ENCODE results near the gene KRTAP10-7. TPM values are rescaled to one million over a fixed set of nuclear protein-coding genes. Genes with fewer than 3 reads are reported as not detected.

The KRTAP10-7 gene
- total and polyA plus RNA-seq, 2 experiments from 2014 or later, result not detected

DNA sequence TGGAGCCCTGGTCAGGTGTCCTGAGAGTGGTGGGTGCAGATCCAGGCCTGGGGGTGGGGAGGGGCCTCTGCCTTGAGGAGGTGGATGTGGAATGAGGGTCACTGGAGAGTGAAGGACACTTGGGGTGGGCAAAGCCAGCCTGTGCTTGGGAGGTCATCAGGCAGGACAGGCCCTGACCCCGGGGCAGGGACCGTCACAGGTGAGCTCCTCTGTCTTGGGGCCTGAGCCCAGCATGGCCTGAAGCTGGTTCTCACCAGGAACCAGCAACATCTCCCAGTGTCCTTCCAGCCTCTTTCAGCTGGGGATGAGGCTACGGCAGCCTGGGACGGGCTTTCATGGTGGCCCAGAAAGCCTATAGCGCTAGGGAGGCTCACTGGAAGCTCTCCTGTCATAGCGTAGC lies 48.3 kb upstream of the KRTAP10-7 start (continued):
- TF ChIP-seq, protein P1, sequence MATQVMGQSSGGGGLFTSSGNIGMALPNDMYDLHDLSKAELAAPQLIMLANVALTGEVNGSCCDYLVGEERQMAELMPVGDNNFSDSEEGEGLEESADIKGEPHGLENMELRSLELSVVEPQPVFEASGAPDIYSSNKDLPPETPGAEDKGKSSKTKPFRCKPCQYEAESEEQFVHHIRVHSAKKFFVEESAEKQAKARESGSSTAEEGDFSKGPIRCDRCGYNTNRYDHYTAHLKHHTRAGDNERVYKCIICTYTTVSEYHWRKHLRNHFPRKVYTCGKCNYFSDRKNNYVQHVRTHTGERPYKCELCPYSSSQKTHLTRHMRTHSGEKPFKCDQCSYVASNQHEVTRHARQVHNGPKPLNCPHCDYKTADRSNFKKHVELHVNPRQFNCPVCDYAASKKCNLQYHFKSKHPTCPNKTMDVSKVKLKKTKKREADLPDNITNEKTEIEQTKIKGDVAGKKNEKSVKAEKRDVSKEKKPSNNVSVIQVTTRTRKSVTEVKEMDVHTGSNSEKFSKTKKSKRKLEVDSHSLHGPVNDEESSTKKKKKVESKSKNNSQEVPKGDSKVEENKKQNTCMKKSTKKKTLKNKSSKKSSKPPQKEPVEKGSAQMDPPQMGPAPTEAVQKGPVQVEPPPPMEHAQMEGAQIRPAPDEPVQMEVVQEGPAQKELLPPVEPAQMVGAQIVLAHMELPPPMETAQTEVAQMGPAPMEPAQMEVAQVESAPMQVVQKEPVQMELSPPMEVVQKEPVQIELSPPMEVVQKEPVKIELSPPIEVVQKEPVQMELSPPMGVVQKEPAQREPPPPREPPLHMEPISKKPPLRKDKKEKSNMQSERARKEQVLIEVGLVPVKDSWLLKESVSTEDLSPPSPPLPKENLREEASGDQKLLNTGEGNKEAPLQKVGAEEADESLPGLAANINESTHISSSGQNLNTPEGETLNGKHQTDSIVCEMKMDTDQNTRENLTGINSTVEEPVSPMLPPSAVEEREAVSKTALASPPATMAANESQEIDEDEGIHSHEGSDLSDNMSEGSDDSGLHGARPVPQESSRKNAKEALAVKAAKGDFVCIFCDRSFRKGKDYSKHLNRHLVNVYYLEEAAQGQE (IDR thresholded peaks at IDR 0.05; ENCODE audit: unreplicated experiment), result no peak
- TF ChIP-seq, protein P2, sequence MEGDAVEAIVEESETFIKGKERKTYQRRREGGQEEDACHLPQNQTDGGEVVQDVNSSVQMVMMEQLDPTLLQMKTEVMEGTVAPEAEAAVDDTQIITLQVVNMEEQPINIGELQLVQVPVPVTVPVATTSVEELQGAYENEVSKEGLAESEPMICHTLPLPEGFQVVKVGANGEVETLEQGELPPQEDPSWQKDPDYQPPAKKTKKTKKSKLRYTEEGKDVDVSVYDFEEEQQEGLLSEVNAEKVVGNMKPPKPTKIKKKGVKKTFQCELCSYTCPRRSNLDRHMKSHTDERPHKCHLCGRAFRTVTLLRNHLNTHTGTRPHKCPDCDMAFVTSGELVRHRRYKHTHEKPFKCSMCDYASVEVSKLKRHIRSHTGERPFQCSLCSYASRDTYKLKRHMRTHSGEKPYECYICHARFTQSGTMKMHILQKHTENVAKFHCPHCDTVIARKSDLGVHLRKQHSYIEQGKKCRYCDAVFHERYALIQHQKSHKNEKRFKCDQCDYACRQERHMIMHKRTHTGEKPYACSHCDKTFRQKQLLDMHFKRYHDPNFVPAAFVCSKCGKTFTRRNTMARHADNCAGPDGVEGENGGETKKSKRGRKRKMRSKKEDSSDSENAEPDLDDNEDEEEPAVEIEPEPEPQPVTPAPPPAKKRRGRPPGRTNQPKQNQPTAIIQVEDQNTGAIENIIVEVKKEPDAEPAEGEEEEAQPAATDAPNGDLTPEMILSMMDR (conservative IDR thresholded peaks at IDR 0.05; ENCODE audit: low read depth in 2 of 2), result no peak

GRCh38 chr21:44552681-44553080 lies 47.7 kb upstream of the KRTAP10-7 start:
- Histone ChIP-seq H3K4me3 (no peak overlapping the region), H3K4me2 (no peak overlapping the region), H3K4me1 (ENCODE audit: insufficient read depth) (peaks cover 27% of the 10 kb centered on the region), H3K9me2 (ENCODE audit: insufficient read depth) (no peaks in the 10 kb centered on the region), H3K27ac (ENCODE audit: low read depth) (no peak overlapping the region), H2AFZ (no peak overlapping the region), H3K27me3 (ENCODE audit: insufficient read depth) (no peaks in the 10 kb centered on the region), H3K36me3 (ENCODE audit: insufficient read depth) (no peaks in the 10 kb centered on the region), H3K79me2 (replicated peaks; ENCODE audit: insufficient read depth) (no peaks in the 10 kb centered on the region), H3F3A (replicated peaks; ENCODE audit: low read depth) (0 out of 2 replicates have a peak, but pooled peaks cover 2% of the 10 kb centered on the region), H4K20me1 (replicated peaks; ENCODE audit: insufficient read depth) (no peaks in the 10 kb centered on the region)
- ATAC-seq (no peak), DNase-seq (ENCODE audit: low spot score) (no peak)
- H3K4me1 Mint-ChIP-seq, result peaks cover 53% of the 10 kb centered on the region
- peaks cover 19% of the 10 kb centered on the region for H3K27me3 Mint-ChIP-seq (ENCODE audit: insufficient read depth, low read depth, poor library complexity)
- TF ChIP-seq STAT1 (IDR thresholded peaks at IDR 0.05; ENCODE audit: unreplicated experiment), result no peak
- H3K36me3 Mint-ChIP-seq (ENCODE audit: low read depth), result peaks cover 1% of the 10 kb centered on the region
- H3K27ac Mint-ChIP-seq, result no peak overlapping the region
- H3K9me3 Mint-ChIP-seq, result peaks cover 1% of the 10 kb centered on the region; the same call in 2 of the 3 replicates
- H3K4me3 Mint-ChIP-seq, result no peak overlapping the region

DNA sequence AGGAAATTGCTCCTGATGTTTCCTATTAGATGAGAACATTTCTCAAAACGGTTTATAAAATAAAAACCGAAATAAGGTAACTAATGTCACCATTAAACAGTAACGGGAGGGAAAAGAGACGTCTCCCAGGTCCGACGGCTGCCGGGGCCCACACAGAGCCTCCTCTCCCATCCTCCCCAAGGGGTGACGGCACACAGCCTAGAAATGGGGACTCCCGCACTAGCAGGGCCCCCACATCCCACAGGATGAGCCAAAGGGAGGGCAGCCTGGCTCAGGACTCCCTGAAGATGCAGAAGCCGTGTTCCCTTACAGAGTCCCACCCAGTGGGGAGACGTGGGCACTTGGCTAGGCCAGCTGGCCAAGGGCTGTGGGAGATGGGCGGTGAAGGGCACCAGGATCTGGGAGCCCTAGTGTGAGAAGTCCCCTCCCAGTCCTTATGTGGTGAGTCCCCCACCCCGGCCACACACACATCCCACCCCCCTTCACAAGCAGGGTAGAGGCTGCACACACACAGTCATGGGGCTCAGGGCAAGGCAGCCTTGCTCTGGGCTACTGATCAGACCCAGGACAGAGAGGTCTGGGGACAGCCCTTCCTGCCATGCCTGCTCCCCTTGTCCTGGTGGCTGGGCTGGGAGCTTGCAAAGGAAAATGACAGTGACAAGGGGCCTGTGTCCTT lies 45.1 kb upstream of the KRTAP10-7 start:
- Histone ChIP-seq H3K9me2 (ENCODE audit: insufficient read depth) (no peaks in the 10 kb centered on the region), H3F3A (replicated peaks; ENCODE audit: low read depth) (0 out of 2 replicates have a peak, but pooled peaks cover 2% of the 10 kb centered on the region), H3K4me3 (no peak overlapping the region), H3K27me3 (ENCODE audit: insufficient read depth) (no peaks in the 10 kb centered on the region), H3K4me1 (ENCODE audit: insufficient read depth) (peaks cover 10% of the 10 kb centered on the region; the same call in 1 of the 2 replicates), H3K36me3 (ENCODE audit: insufficient read depth) (no peaks in the 10 kb centered on the region), H3K79me2 (replicated peaks; ENCODE audit: insufficient read depth) (no peaks in the 10 kb centered on the region), H4K20me1 (replicated peaks; ENCODE audit: insufficient read depth) (no peaks in the 10 kb centered on the region), H3K4me2 (no peak overlapping the region), H2AFZ (no peak overlapping the region), H3K27ac (ENCODE audit: low read depth) (no peak overlapping the region)
- peaks cover 38% of the 10 kb centered on the region for H3K4me1 Mint-ChIP-seq
- ATAC-seq, result no peak
- H3K4me3 Mint-ChIP-seq, result no peak overlapping the region
- peaks cover 13% of the 10 kb centered on the region for H3K27me3 Mint-ChIP-seq (ENCODE audit: insufficient read depth, low read depth, poor library complexity)
- no peaks in the 10 kb centered on the region; the same call in 2 of the 3 replicates for H3K36me3 Mint-ChIP-seq (ENCODE audit: low read depth)
- DNase-seq (ENCODE audit: low spot score), result no peak
- no peaks in the 10 kb centered on the region for H3K9me3 Mint-ChIP-seq
- no peak overlapping the region for H3K27ac Mint-ChIP-seq
- TF ChIP-seq EZH2 (IDR thresholded peaks at IDR 0.05; ENCODE audit: low read depth, unreplicated experiment), result no peak
- TF ChIP-seq, protein P2 (conservative IDR thresholded peaks at IDR 0.05; ENCODE audit: low read depth in 2 of 2), result no peak
- no peak for TF ChIP-seq JUNB (IDR thresholded peaks at IDR 0.05; ENCODE audit: unreplicated experiment)
